Erythroblast (primary cell): Measurements from ENCODE around the gene GPR82.

Experiments
- GATA1 ChIP-seq: IDR thresholded peaks from 2 replicates; pipeline ENCODE4 v1.6.1; 2011; ENCODE audit warnings: low read depth, mild to moderate bottlenecking, control low read depth, low read length, moderate library complexity
- POLR2A ChIP-seq: IDR thresholded peaks from 2 replicates; pipeline ENCODE4 v1.6.1; 2011; ENCODE audit warnings: mild to moderate bottlenecking, low read length

DNA sequence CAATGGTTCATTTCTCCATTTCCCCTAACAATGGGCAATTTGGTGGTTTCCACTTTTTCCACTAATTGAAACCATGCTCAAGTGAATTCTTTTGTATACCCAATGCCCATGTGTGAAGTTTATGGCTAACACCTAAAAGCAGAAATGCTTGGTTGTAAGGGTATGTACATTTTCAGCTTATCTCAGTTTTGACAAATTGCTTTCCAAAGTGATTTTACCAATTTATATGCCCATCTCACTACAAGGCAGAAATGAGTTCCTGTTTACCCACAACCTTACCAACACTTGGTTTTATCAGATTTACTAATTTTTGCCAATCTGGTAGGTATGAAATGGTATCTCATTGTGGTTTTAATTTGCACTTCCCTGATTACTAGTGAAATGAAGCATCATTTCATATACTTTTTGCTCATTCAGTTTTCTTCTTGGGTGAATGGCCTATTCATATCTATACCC lies 20.4 kb upstream of the GPR82 start:
- TF ChIP-seq POLR2A = no peak
- TF ChIP-seq GATA1 = no peak
